H1 (cell line): ENCODE measurements around the gene PLCL1. TPM values are rescaled to one million over a fixed set of nuclear protein-coding genes. Genes with fewer than 3 reads are reported as not detected.

Source experiments
- CTCF ChIA-PET: fragments of 300-600 bp; sonication (Branson Sonifier 250); formaldehyde crosslinking; loops from one replicate; lab custom pipeline; 2021; ENCODE audit not compliant: partially characterized antibody; lab: Charles Lee
- POLR2A ChIA-PET: fragments of 300-600 bp; sonication (Branson Sonifier 250); formaldehyde crosslinking; loops from one replicate; lab custom pipeline; 2021; ENCODE audit warnings: inconsistent platforms; ENCODE audit not compliant: partially characterized antibody; lab: Charles Lee
- DNase-seq, 2 experiments: peaks; one replicate each; pipeline versions ENCODE4 v3.0.0 to v3.0.0-alpha.2; 2010 to 2022; ENCODE audit warnings: low spot score in 2 of 2, low read depth in 1 of 2, mixed read lengths in 1 of 2
- FAIRE-seq: peaks from 2 replicates; lab custom pipeline; 2011; peaks lifted over from hg19 to GRCh38; lab: Jason Lieb, UNC
- H2AFZ ChIP-seq: 2 replicates; pipeline ENCODE4 v1.8.1; 2012; ENCODE audit warnings: low read length, inconsistent platforms
- H2AK5ac ChIP-seq: 2 replicates; pipeline ENCODE4 v1.6.1; 2013; ENCODE audit warnings: low read depth, low read length
- H2BK120ac ChIP-seq: replicated peaks from 2 replicates; pipeline ENCODE3; 2013; ENCODE audit warnings: low read depth, low read length, inconsistent platforms
- H2BK12ac ChIP-seq: 2 replicates; pipeline ENCODE4 v1.6.1; 2013; ENCODE audit warnings: low read depth, low read length
- H2BK15ac ChIP-seq: 2 replicates; pipeline ENCODE4 v1.6.1; 2013; ENCODE audit warnings: low read length
- H2BK20ac ChIP-seq: 2 replicates; pipeline ENCODE4 v1.6.1; 2013; ENCODE audit warnings: low read length
- H2BK5ac ChIP-seq: 2 replicates; pipeline ENCODE4 v1.6.1; 2013; ENCODE audit warnings: low read depth, low read length
- H3K14ac ChIP-seq: 2 replicates; pipeline ENCODE4 v1.6.1; 2013; ENCODE audit warnings: inconsistent platforms; ENCODE audit not compliant: insufficient read length
- H3K18ac ChIP-seq: 2 replicates; pipeline ENCODE4 v1.6.1; 2013; ENCODE audit warnings: low read length; ENCODE audit errors: extremely low read depth
- H3K23ac ChIP-seq: 2 replicates; pipeline ENCODE4 v1.6.1; 2013; ENCODE audit warnings: inconsistent platforms; ENCODE audit not compliant: insufficient read length
- H3K23me2 ChIP-seq: 2 replicates; pipeline ENCODE4 v1.6.1; 2013; ENCODE audit warnings: low read depth, low read length
- H3K27ac ChIP-seq: 2 replicates; pipeline ENCODE4 v1.6.1; 2011; ENCODE audit warnings: low read depth, low read length, inconsistent platforms
- H3K27me3 ChIP-seq, 4 experiments: replicated peaks in 1 of 4; 1 replicate in 1 of 4; 2 replicates in 3 of 4; pipeline versions ENCODE4 v1.6.1 to v1.8.1; 2011 to 2013; ENCODE audit warnings: low read length in 3 of 4, mild to moderate bottlenecking in 3 of 4, inconsistent platforms in 2 of 4, mixed read lengths in 2 of 4, moderate library complexity in 1 of 4; ENCODE audit not compliant: control insufficient read depth in 3 of 4, insufficient read depth in 3 of 4; ENCODE audit errors: extremely low read depth in 1 of 4
- H3K36me3 ChIP-seq, 4 experiments: 2 replicates each; pipeline versions ENCODE4 v1.6.1 to v1.8.1; 2011 to 2013; ENCODE audit warnings: mild to moderate bottlenecking in 4 of 4, low read length in 3 of 4, moderate library complexity in 2 of 4, control low read depth in 1 of 4, inconsistent platforms in 1 of 4; ENCODE audit not compliant: insufficient read depth in 4 of 4, control insufficient read depth in 2 of 4
- H3K4ac ChIP-seq: replicated peaks from 2 replicates; pipeline ENCODE3; 2013; ENCODE audit warnings: low read length, low read depth, mixed read lengths, inconsistent platforms; ENCODE audit not compliant: insufficient read length
- H3K4me1 ChIP-seq, 4 experiments: replicated peaks in 1 of 4; 1 replicate in 1 of 4; 2 replicates in 3 of 4; pipeline versions ENCODE4 v1.6.1 to v1.8.1; 2011 to 2013; ENCODE audit warnings: low read length in 3 of 4, inconsistent platforms in 2 of 4, mixed read lengths in 1 of 4; ENCODE audit not compliant: insufficient read depth in 4 of 4, control insufficient read depth in 3 of 4
- H3K4me2 ChIP-seq, 2 experiments: 2 replicates each; pipeline versions ENCODE4 v1.6.1 to v1.8.1; 2011 to 2013; ENCODE audit warnings: low read depth in 2 of 2, low read length in 2 of 2, control low read depth in 1 of 2, inconsistent platforms in 1 of 2, mild to moderate bottlenecking in 1 of 2; ENCODE audit not compliant: insufficient read depth in 1 of 2
- H3K4me3 ChIP-seq, 4 experiments: fragments of 200-600, 300-600 bp in 1 of 4; sonication (generic), shearing (Covaris generic), sonication (Bioruptor Twin) in 1 of 4; 2 replicates each; pipeline versions ENCODE4 v1.5.1 to v1.8.1; 2011 to 2016; ENCODE audit warnings: low read length in 4 of 4, low read depth in 3 of 4, control low read depth in 2 of 4, inconsistent platforms in 2 of 4, mild to moderate bottlenecking in 2 of 4, mixed read lengths in 1 of 4, moderate library complexity in 1 of 4; ENCODE audit not compliant: insufficient read depth in 2 of 4; ENCODE audit errors: extremely low read depth in 1 of 4
- H3K56ac ChIP-seq: replicated peaks from 2 replicates; pipeline ENCODE3; 2013; ENCODE audit warnings: low read depth, mild to moderate bottlenecking, mixed read lengths, low read length, inconsistent platforms; ENCODE audit not compliant: insufficient read length
- H3K79me1 ChIP-seq: 2 replicates; pipeline ENCODE4 v1.6.1; 2013; ENCODE audit warnings: low read depth, low read length, control low read depth
- H3K79me2 ChIP-seq, 2 experiments: 2 replicates each; pipeline versions ENCODE4 v1.6.1 to v1.8.1; 2012 to 2013; ENCODE audit warnings: low read length in 2 of 2, mild to moderate bottlenecking in 2 of 2, inconsistent platforms in 1 of 2; ENCODE audit not compliant: insufficient read depth in 2 of 2, control insufficient read depth in 1 of 2
- H3K9ac ChIP-seq, 4 experiments: replicated peaks in 1 of 4; 1 replicate in 1 of 4; 2 replicates in 3 of 4; pipeline versions ENCODE4 v1.6.1 to v1.8.1; 2011 to 2013; ENCODE audit warnings: low read depth in 3 of 4, low read length in 3 of 4, control low read depth in 2 of 4, mild to moderate bottlenecking in 2 of 4, moderate library complexity in 2 of 4, inconsistent platforms in 1 of 4; ENCODE audit errors: extremely low read depth in 1 of 4
- H3K9me3 ChIP-seq, 2 experiments: 2 replicates each; pipeline versions ENCODE4 v1.6.1 to v1.8.1; 2012 to 2013; ENCODE audit warnings: mild to moderate bottlenecking in 2 of 2, moderate library complexity in 2 of 2, control low read depth in 1 of 2, inconsistent platforms in 1 of 2, low read depth in 1 of 2, low read length in 1 of 2, mixed read lengths in 1 of 2; ENCODE audit not compliant: insufficient read depth in 2 of 2
- H4K20me1 ChIP-seq, 2 experiments: replicated peaks in 1 of 2; 2 replicates each; pipeline versions ENCODE3 to v1.8.1; 2011 to 2013; ENCODE audit warnings: inconsistent platforms in 2 of 2, low read length in 2 of 2, mild to moderate bottlenecking in 1 of 2; ENCODE audit not compliant: insufficient read depth in 2 of 2, control insufficient read depth in 1 of 2
- H4K5ac ChIP-seq: 2 replicates; pipeline ENCODE4 v1.6.1; 2013; ENCODE audit warnings: low read length, low read depth, mixed read lengths, inconsistent platforms; ENCODE audit not compliant: insufficient read length
- H4K8ac ChIP-seq: 2 replicates; pipeline ENCODE4 v1.8.0; 2013; ENCODE audit warnings: mild to moderate bottlenecking, moderate library complexity, low read length, inconsistent platforms; ENCODE audit not compliant: insufficient read depth; ENCODE audit errors: extremely low read depth
- H4K91ac ChIP-seq: replicated peaks from 2 replicates; pipeline ENCODE3; 2013; ENCODE audit warnings: low read length, mixed read lengths, inconsistent platforms; ENCODE audit not compliant: insufficient read length
- CBX5 ChIP-seq: fragments of 300-800, 300-1000 bp; sonication (generic); IDR thresholded peaks from 2 replicates; pipeline ENCODE4 v1.7.1; 2016; ENCODE audit warnings: antibody characterized with exemption, low read length, low read depth
- CREB1 ChIP-seq: IDR thresholded peaks from 2 replicates; pipeline ENCODE4 v1.6.1; 2012; ENCODE audit warnings: inconsistent platforms
- GABPA ChIP-seq: IDR thresholded peaks from 2 replicates; pipeline ENCODE4 v1.6.1; 2011; ENCODE audit warnings: mild to moderate bottlenecking, low read length, moderate library complexity, borderline replicate concordance; ENCODE audit not compliant: insufficient read depth
- HDAC2 ChIP-seq, 2 experiments: fragments of 300-600 bp in 1 of 2; sonication (generic) in 1 of 2; IDR thresholded peaks; 2 replicates each; pipeline ENCODE4 v1.6.1; 2011 to 2012; ENCODE audit warnings: low read depth in 2 of 2, low read length in 2 of 2, mild to moderate bottlenecking in 2 of 2, moderate library complexity in 2 of 2, borderline replicate concordance in 1 of 2, inconsistent platforms in 1 of 2
- HDAC6 ChIP-seq: IDR thresholded peaks from one replicate; pipeline ENCODE4 v1.7.1; 2012; ENCODE audit warnings: low read depth, mild to moderate bottlenecking, inconsistent platforms, low read length, moderate library complexity
- JUN ChIP-seq: IDR thresholded peaks from 2 replicates; pipeline ENCODE4 v1.6.1; 2011; ENCODE audit warnings: low read depth, mild to moderate bottlenecking, improper control_type of control experiment, low read length
- KDM4A ChIP-seq: IDR thresholded peaks from one replicate; pipeline ENCODE4 v1.7.1; 2012; ENCODE audit warnings: low read depth, mild to moderate bottlenecking, moderate library complexity, low read length, inconsistent platforms; ENCODE audit not compliant: severe bottlenecking
- RFX5 ChIP-seq: IDR thresholded peaks from 2 replicates; pipeline ENCODE4 v1.6.1; 2011; ENCODE audit warnings: low read depth, low read length, improper control_type of control experiment, borderline replicate concordance
- SIN3A ChIP-seq, 2 experiments: IDR thresholded peaks in 1 of 2; conservative IDR thresholded peaks in 1 of 2; 2 replicates each; pipeline ENCODE4 v1.6.1; 2011 to 2012; ENCODE audit warnings: low read length in 2 of 2, improper control_type of control experiment in 1 of 2, low read depth in 1 of 2, mild to moderate bottlenecking in 1 of 2
- SP2 ChIP-seq: IDR thresholded peaks from 2 replicates; pipeline ENCODE4 v1.6.1; 2012; ENCODE audit warnings: mild to moderate bottlenecking, low read length, inconsistent platforms
- TAF7 ChIP-seq: optimal IDR thresholded peaks from 2 replicates; pipeline ENCODE3; 2011; ENCODE audit warnings: low read depth, mild to moderate bottlenecking, inconsistent platforms, low read length, moderate library complexity, borderline replicate concordance
- TBP ChIP-seq: IDR thresholded peaks from 2 replicates; pipeline ENCODE4 v1.6.1; 2011; ENCODE audit warnings: low read depth, low read length, improper control_type of control experiment
- WGBS, 2 experiments: shearing (Covaris generic) in 1 of 2; methylation state at CpG; one replicate each; pipeline versions ENCODE4 v1.1.6 to v1.1.7; 2013 to 2015; ENCODE audit warnings: low lambda C conversion rate in 2 of 2, mixed read lengths in 2 of 2, inconsistent platforms in 1 of 2, low coverage in 1 of 2, missing lambda C conversion rate in 1 of 2; ENCODE audit not compliant: insufficient replicate concordance in 2 of 2, insufficient coverage in 1 of 2, insufficient read length in 1 of 2; ENCODE audit errors: extremely low coverage in 1 of 2, missing lambda C conversion rate in 1 of 2; 5-methylcytosine and 5-hydroxymethylcytosine counted together
- polyA plus RNA-seq, 7 experiments: library from polyadenylated mRNA; depleted of rRNA in 3 of 7; stranded (reverse) in 5 of 7; unstranded in 2 of 7; fragments of >200 nt in 5 of 7; fragments of 200-250 nt in 2 of 7; gene quantifications; 1 replicate in 5 of 7; 2 replicates in 1 of 7; 4 replicates in 1 of 7; pipeline versions ENCODE4 v1.2.1 to v1.2.3, GENCODE V29; 2011 to 2013; ENCODE audit warnings: missing spikeins in 2 of 7, mixed read lengths in 2 of 7
- total RNA-seq: library from RNA; stranded (reverse); fragmentation: NEBNext Ultra II Directional; extraction: Animal tissue kit (Norgen Biotek cat#: 25700); gene quantifications from 2 replicates; pipeline ENCODE4 v1.2.1, GENCODE V29; 2021
- TF ChIP-seq, protein P1 (sequence below): IDR thresholded peaks from 2 replicates; pipeline ENCODE4 v1.6.1; 2012; ENCODE audit warnings: inconsistent platforms

PLCL1 gene
- total and polyA plus RNA-seq, 2 of the 8 experiments (the other 6 are each of a cell fraction or from before 2014, with no cell fraction given), result not detected

DNA sequence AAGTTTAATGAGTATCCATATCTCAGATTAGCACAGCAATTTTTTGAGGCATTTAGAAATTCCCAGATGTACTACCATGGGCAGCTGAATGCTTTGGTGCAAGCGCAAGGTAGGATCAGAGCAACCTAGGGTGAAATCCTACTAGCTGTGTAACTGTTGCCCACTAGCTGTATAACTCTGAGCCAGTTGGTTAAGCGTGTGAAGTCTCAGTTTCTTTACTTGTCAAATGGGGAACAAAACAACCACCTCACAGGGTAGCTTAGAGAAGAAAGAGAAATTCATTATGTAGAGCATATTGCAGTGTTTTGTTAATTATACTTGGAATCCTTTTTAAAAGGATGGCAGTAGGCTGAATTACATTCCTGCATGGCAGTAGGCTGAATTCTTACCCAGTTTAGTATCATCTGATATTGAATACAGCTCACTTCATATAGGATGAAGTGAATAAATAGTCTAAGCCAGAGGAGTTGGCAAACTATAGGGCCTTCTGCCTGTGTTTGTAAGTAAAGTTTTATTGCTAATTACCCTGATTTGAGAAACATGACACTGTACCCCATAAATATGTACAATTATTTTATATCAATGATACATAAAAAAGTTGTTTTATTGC lies 180.7 kb downstream of the PLCL1 start:
- Histone ChIP-seq H3K4me2 (no peak overlapping the region), H3K27me3 (no peaks in the 10 kb centered on the region), H2BK120ac (no peak overlapping the region), H2AK5ac (no peak overlapping the region), H3K79me2 (no peaks in the 10 kb centered on the region), H3K79me1 (no peaks in the 10 kb centered on the region), H3K4ac (no peak overlapping the region), H2BK15ac (no peak overlapping the region), H3K23ac (no peak overlapping the region), H4K91ac (no peak overlapping the region), H4K8ac (no peak overlapping the region), H3K4me3 (no peak overlapping the region), H3K14ac (no peak overlapping the region), H4K5ac (no peak overlapping the region), H3K4me1 (no peaks in the 10 kb centered on the region; a peak in 1 of 7 replicates), H3K9ac (no peak overlapping the region), H3K27ac (no peak overlapping the region), H2BK5ac (no peak overlapping the region), H3K56ac (no peak overlapping the region), H3K18ac (no peak overlapping the region), H4K20me1 (no peaks in the 10 kb centered on the region), H3K23me2 (no peaks in the 10 kb centered on the region), H2AFZ (no peak overlapping the region), H2BK12ac (no peak overlapping the region), H2BK20ac (no peak overlapping the region), H3K36me3 (no peaks in the 10 kb centered on the region), H3K9me3 (peaks cover 0 to under 1% of the 10 kb centered on the region in 2 experiments; a peak in 1 of 4 replicates)
- FAIRE-seq (no peak), DNase-seq (no peak)
- WGBS, 2 experiments, result 82% methylated on average over 2 of the region's 2 CpGs; no CpG with 5 or more reads in 1 of the 2 experiments
- ChIA-PET POLR2A (no interaction called here), CTCF (interaction anchor here (0.5 to 1.8 kb wide), 6 partner anchors 10 to 197 kb away, joined by 3 to 4 read pairs (median 3); no protein-coding TSS in a partner anchor)
- TF ChIP-seq CREB1 (no peak), CBX5 (no peak), SIN3A (conservative IDR thresholded peaks at IDR 0.05 in 1 of 2, IDR thresholded peaks at IDR 0.05 in 1 of 2; ENCODE audit: low read depth in 1 of 2, low read length in 2 of 2) (no peak), SP2 (no peak), JUN (no peak), TAF7 (no peak), GABPA (no peak), HDAC6 (no peak), HDAC2 (IDR thresholded peaks at IDR 0.05; ENCODE audit: borderline replicate concordance in 1 of 2, low read depth in 2 of 2, low read length in 2 of 2) (no peak), TBP (no peak), KDM4A (no peak), RFX5 (no peak)
- TF ChIP-seq, protein P1, sequence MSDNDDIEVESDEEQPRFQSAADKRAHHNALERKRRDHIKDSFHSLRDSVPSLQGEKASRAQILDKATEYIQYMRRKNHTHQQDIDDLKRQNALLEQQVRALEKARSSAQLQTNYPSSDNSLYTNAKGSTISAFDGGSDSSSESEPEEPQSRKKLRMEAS, result no peak
